Endometrium (tissue), 2 donors: Measurements from ENCODE around the gene GNB4.

Source experiments
- FAIRE-seq: peaks from 2 replicates; lab custom pipeline; 2012; peaks lifted over from hg19 to GRCh38; lab: Jason Lieb, UNC
- donor health status: control.
- donor health status: control.

The GNB4 gene

DNA sequence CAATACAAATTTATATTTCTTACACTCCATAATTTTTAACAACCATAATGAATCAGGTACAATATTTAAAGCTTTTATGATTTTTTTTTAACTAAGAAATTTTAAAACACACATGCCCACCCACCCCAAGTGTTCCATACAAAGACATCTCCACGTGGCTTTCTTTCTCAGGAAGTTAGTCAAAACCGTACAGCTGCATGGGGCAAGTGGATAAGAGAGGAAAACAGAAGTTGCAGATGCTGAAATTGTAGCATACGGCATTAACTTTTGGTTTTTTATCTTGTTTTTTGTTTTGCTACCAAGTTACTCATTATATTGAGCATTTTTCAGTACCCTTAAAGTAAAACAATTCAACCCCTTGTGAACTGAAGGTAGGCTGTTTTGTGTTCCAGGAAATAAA lies 14.8 kb downstream of the GNB4 start:
- FAIRE-seq, result peak; percentile 45

DNA sequence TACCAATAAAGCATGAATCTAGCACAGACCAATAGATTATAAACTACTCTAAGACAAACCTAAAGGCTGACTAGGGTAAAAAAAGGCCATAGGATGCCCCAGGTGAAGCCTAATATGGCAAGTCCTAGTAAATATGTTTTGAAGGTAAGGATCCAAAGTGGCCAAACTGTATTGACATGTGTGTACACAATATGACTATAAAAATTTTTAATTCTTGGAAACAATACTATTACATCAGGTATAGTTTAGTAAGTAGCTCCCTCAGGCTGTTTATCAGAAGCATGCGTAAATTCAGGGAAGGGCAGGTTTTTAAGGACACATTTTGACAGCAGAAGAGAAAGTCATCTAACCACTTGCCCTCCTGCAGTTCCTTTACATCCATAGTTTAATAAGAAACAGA lies 18.8 kb downstream of the GNB4 start:
- no peak for FAIRE-seq

DNA sequence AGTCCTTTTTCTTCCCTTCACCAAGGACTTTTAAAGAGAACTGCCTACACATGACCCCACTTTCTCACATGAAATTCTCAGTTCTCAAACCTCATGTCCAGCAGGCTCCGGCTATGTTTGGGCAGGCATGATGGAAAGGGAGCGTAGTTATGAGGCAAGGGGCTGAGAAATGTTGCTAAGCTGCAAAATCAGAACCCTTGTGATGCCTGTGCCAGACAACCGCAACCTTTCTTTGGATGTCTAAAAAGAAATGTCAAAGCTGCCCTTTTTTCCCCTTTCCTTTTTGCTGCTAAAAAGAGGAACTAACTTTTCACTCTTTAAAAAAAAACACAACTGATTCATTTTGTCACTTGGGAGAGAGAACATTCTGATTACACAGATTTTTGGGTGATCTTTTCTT lies 19.2 kb downstream of the GNB4 start:
- no peak for FAIRE-seq

DNA sequence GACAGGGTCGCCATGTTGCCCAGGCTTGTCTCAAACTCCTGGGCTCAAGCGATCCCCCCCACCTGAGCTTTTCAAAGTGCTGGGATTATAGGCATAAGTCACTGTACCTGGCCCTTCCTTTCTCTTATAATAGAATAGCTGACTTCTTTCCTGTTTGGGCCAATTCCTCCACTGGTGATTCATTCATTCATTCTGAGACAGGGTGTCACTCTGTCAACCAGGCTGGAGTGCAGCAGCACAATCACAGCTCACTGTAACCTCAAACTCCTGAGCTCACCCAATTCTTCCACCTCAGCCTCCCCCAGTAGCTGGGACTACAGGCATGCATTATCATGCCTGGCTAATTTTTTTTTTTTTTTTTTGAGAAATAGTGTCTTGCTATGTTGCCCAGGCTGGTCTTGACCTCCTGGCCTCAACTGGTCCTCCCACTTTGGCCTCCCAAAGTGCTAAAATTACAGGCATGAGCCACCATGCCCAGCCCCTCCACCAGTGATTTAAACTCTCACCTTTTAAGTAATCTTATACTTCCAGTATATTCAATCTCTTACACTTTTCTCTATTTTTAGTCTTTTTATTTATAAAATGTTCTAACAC lies 20.9 kb downstream of the GNB4 start:
- FAIRE-seq, result no peak

DNA sequence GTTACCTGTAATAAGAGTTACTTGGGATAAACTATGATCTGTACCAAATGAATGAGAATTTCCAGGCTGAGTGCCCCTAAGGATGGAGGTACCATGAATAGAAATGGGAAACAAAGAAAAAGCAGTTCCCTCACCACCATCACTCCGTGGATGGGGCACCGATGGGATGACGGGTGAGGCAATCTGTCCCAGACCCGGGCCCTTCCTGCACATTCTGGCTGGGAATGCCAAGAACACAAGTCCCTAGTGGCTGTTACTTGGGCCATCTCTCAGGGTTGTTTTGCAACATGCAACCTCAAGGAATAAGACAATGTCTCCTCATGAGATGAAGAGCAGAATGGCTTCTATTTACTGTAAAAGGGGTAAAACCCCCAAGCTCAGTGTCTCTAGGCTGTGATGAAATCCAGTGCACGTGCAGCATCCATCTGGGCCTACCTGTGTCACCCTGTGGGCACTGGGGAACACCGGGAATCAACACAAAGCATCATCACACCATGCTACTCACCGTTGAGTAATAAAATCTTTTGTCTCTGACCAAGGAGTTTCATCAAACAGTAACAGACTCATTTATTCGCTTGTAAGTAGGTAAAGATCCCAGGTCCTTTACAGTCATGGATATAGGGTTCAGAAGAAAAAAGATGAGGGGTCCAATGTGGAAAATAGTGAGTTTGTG lies 22.3 kb downstream of the GNB4 start:
- no peak for FAIRE-seq

DNA sequence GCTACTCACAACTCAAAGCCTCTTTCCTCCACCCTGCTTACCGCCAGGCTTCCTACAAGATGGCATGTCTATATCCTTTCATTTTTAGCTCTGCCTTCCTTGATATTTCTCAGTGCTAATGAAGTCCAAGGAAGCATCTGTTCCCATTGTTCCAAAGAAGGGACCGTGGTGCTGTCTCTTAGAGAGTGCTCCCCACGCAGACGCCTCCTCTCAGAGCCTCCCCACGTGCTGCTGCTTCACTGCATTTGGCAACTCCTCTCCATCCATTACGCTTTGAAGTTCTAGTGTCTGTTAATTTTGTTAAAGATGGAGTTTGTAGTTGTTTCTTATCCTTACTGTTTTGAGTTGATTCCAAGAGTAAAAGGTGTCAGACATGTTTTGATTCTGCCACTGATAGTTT lies 26.2 kb downstream of the GNB4 start:
- FAIRE-seq, result no peak

DNA sequence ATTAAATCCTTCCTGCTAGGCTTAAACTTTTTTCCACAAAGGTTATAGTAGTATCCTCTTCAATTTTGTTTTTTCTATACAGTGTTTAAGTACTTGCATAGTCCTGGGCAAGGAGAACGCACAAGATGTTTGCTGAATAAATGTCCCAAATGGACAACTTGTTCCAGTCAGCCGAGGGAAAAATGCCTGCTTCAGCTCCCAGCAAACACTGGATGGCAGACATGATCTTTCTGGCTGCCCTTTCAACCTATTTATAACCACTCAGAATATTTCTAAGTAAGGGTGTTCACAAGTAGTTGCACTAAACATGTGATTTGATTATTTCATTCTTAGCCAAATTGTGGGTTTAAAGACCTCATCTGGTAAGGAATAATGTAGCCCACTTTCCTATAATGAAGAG lies 29.8 kb downstream of the GNB4 start:
- FAIRE-seq, result no peak

DNA sequence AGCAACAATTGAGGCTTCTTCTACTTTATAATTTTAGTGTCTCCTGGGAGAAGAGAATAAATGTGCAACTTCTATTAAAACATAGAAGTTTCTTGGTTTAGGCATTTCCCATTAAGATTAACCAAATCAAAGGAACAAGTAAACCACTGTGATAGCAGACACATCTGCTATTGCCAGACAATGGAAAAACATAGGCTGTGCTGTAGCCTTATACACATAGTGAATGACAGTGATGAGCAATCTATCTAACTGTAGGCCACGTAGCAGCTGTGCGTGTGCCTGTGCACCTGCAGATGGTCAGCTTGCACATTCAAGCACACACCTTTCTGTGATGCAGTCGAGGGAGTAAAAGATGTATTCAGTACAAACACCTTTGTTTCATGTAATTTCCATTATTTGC lies 32.7 kb downstream of the GNB4 start:
- no peak for FAIRE-seq

DNA sequence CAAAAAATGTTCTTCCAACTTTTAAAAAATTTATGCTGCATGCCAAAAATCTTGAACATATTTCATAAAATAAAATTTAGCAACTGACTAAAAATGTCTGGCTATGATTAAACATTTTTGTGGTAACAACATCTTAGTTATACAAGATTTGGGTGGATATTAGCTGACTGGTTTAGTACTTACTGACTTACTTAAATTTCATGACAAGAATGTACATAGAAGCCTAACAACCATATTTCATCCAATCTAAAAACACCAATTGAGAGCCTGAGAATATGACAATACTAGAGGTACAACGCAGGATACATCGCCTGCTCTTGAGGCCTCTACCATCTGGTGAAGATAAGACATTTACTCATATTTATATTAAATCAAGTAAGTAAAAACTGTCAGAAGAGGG lies 34.6 kb downstream of the GNB4 start:
- FAIRE-seq, result no peak

DNA sequence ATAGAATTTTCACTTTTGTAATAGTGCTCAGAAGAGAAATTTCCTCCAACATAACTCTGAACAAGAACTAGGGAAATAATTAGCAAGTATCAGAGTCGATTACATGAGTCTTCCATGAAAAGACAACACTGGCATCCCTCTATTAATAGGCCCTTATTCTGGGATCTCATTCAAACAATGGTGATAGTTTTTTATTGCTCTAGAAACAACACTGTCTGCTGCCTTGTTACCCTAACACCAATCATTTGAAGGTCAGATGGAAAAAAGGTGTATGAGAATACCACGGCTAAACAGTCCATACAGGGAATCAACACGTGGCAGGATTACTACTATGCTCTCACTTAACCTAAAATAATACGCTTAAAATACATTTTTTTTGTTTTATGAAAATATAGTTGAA lies 35.9 kb downstream of the GNB4 start:
- no peak for FAIRE-seq

DNA sequence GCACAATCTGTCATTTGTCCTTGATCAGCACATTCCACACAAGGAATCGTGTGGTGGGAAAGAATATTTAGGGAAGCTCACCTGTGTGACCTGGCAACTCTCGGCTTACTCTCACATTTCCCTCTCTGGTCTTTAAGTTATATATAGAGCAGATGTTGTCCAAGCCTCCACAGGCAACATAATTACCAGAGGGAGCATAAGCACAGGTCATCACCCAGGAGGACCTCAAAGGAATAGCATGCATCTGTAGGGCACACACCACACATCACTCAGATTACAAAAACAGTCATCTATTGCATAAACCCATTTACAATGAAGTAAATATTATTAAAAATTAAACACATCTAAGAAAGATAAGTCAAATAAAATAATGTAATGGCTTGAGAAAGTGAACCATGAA lies 36.5 kb downstream of the GNB4 start:
- no peak for FAIRE-seq

DNA sequence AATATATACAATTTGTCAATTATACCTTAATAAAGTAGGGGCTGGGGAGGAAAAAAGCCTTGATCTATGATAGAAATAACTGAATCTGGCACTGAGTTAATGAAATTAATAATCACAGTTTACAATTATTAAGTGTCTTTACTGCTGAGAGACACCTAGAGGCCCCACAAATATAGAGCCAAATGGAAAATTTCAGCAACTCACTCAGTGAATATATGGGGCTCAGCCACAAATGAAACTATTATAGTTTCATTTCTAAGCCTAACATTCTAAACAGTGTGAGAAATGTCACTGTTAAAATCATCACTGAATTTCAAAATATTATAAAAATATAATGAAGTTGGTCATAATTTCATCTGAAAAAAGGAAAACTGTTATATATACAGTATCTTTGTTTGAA lies 40.3 kb downstream of the GNB4 start:
- FAIRE-seq, result no peak

DNA sequence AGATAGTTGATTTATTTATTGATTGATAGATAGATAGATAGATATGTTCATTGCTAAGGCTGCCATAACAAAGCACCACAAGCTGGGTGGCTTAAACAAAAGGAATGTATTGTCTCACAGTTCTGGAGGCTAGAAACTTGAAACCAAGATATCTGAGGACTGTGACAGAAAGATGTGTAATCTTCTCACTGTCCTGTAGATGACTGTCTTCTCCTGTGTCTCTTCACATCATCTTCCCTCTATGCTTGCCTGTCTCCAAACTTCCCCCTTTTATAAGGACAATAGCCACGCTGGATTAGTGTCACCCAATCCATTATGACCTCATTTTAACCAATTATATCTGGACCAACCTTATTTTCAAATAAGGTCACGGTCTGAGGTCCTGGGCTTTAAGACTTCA lies 40.9 kb downstream of the GNB4 start:
- no peak for FAIRE-seq

DNA sequence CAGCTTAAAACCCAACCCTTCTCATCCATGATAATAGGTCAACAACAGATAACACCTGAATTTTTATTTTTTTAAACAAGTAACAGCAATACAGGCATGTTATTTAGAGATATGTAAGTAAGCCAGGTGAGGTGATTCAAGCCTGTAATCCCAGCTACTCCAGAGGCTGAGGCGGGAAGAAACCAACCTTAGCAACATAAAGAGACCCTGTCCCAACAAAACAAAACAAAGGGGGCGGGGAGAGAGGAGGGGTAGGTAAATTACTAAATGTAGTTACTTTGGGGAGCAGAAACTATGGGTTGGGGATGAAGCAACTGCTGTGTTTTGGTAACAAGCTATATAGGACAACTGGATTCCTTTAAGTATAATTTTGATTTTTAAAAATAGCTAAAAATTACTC lies 47.0 kb downstream of the GNB4 start:
- FAIRE-seq, result no peak

DNA sequence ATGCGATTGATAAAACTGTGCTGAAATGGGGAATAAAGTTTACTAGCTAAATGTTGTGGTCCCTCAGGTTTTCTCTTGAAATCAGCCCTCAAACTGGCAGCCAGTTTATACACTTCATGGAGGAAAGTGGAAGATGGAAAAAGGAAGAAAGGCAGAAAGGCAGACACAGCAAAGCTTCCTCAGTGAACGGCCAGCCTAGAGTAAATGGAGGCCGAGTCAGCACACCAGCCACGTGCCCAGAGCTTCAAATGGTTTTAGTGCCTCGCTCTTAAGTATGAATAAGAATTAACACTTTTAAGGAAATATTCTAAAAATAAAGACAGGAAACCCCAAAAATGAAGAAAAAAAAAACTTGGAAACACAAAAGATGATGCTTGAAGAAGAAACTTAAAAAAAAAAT lies 48.3 kb downstream of the GNB4 start:
- FAIRE-seq, result no peak

DNA sequence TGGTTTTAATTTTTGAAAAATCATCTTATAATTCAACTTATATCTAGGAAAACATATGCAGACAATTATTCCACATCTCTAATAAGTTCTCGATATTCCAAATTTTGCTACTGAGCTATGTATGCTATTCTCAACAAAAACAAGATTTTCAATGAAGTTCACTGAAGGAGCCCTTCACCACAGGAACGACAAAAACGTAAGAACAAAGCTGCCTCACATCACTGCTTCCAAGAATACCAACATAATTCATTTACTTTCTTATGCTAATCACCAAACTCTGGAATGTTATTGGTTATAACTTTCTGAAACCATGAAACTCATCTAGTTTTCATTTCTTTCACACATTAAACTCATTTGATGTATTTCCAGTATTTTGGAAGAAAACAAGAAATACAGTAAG lies 49.7 kb downstream of the GNB4 start:
- FAIRE-seq, result no peak

DNA sequence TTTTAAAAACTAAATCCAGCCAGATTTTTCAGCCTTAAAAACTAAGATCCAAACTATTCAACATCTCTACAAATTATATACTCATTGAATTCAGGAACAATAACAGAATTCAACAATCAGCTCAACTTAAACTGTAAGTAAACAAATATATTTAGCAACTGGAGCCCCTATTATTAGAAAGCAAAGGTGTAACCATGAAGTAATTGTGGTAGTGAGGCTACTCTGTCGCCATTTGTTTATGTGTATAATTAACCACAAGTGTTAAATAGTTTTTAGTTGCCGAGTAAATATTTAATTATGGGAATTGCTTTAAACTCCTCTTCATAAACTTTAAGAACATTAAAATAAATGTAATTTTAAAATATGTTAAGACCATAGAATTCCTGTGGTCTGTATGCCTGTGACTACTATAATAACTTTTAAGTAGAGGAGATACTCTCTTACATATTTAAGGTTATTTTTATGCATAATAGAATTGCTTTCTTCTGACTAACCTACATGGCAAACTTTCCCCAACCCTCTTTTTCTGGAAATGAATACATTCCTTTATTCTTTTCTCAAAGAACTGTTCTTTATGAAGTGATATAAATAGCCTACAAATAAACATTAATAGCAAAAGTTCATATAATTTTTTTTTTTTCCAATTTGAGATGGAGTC lies 52.6 kb downstream of the GNB4 start:
- FAIRE-seq, result no peak

DNA sequence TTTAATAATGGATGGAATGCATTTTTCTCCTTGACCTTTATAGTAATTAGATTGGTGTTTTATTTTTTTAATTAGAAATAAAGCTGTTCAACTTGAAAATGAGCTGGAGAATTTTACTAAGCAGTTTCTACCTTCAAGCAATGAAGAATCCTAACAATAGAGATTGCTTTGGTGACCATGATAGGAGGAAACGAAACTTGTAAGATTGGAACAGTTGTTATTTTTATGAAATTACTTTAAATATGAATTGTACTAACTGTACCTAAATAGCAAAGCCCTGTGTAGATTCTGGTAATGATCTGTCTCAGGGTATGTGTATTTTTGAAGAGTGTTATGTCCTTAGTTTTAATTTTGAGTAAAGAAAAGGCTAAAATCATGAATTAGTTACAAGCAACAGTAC lies 59.4 kb downstream of the GNB4 start:
- no peak for FAIRE-seq

DNA sequence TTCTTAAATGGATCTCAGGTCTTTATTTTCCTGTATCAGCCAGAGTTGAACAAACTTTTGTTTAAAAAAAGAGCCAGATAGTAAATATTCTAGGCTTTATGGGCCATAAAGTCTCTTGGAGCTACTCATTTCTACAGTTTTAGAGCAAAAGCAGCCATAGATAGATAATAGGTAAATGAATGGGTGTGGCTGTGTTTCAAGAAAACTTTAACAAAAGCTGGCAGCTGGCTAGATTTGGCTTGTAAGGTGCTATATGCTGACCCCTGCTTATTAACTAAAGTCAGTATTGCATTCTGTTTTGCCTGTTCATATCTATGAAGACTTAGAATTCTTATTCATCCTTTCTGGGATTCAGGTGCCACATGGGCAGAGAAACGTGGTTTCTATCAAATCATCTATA lies 74.8 kb downstream of the GNB4 start:
- FAIRE-seq, result no peak

DNA sequence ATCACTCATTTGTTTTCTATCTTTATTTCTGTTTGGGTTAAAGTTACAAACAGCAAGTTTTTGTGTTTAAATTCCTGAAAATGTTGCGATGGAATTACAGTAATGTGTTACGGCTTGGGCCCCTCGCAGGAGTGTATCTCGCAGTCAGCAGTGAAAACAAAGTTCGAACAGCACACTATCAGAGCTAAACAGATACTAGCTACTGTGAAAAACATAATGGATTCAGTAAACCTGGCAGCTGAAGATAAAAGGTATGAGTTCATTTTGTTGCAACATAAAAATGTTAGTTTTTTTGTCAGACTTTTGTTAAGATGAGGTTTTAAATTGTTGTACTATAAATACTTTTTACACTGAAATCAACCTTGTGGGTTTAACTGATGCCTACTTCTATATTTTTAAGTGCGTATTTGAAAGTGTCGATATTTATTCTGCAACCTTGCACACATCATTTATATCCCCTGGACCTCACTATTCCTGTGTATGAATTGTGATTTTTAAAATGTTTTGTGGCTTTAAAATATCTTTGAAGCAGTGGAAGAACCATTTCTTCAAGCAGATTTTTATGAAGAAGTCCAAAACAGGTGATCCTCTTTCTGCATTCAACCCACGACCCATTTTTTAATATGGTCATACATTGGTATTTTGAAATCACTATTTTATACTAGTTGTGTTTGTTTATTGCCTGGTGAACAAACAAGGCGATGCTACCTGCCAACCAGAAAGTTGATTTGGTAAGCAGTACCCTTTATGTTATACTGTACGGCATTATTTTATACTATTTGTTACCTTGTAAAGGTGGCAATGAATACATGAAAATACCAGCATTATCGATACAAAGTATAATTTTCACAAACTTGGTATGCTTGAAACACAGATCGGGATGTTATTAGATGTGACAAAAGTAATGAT lies 75.9 kb downstream of the GNB4 start:
- no peak for FAIRE-seq

DNA sequence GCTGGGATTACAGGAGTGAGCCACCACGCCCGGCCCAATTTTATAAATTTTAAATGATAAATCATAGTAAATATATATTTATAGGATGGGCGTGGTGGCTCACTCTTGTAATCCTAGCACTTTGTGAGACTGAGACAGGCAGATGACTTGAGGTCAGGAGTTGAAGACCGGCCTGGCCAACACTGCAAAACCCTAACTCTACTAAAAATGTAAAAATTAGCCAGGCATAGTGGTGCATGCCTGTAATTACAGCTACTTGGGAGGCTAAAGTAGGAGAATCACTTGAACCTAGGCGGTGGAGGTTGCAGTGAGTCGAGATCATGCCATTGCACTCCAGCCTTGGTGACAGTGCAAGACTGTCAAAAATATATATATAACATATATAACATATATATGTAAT lies 77.3 kb downstream of the GNB4 start:
- no peak for FAIRE-seq

DNA sequence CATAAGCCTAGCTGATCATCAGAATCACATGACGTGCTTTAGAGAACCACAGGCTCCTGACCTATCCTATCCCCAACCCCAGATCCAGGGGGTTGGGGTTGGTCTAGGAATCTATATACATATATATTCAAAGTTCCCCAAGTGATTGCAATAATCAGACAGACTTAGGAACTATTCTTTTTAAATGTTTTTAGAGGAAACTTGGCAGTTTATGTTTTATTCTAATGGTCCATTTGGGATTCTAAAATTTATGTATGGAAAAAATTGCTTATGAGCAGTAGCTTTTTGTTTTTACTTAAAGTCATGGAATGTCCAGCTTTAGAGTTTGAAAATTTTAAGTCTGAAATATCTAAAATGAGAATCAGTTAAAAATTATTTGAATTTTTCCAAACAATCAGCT lies 81.6 kb downstream of the GNB4 start:
- FAIRE-seq, result peak; percentile 18

DNA sequence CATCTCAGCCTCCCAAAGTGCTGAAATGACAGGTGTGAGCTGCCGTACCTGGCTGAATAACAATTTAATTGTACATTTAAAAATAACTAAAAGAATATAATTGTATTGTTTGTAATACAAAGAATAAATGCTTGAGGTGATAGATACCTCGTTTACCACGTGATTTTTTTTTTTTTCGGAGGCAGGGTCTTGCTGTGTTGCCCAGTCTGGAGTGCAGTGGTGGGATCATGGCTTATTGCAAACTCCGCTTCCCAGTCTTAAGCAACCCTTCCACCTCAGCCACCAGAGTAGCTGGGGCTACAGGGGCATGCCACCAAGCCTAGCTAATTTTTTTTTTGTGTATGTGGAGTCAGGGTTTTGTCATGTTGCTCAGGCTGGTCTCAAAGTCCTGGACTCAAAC lies 87.9 kb downstream of the GNB4 start:
- no peak for FAIRE-seq
